Bronchial epithelial cell (primary cell): Measurements from ENCODE around the gene ONECUT1. TPM values are rescaled to one million over a fixed set of nuclear protein-coding genes. Genes with fewer than 3 reads are reported as not detected.

Experiments
- DNase-seq: peaks from one replicate; pipeline ENCODE4 v3.0.0-alpha.2; 2010; ENCODE audit warnings: low read depth
- FAIRE-seq: peaks from 2 replicates; lab custom pipeline; 2011; peaks lifted over from hg19 to GRCh38; lab: Jason Lieb, UNC
- H3K27me3 ChIP-seq: 2 replicates; pipeline ENCODE4 v1.5.1; 2011; ENCODE audit warnings: low read length; ENCODE audit not compliant: control insufficient read depth, insufficient read depth
- H3K36me3 ChIP-seq: 2 replicates; pipeline ENCODE4 v1.5.1; 2011; ENCODE audit warnings: low read length; ENCODE audit not compliant: control insufficient read depth, insufficient read depth
- H3K4me3 ChIP-seq: 2 replicates; pipeline ENCODE4 v1.5.1; 2011; ENCODE audit warnings: mild to moderate bottlenecking, low read depth, low read length, control low read depth
- total RNA-seq: library from RNA; depleted of rRNA; stranded (reverse); fragments of >200 nt; gene quantifications from 2 replicates; pipeline ENCODE4 v1.2.1, GENCODE V29; 2014
- TF ChIP-seq, protein P1 (sequence below): IDR thresholded peaks from 2 replicates; pipeline ENCODE4 v1.5.1; 2011; ENCODE audit warnings: mild to moderate bottlenecking, moderate library complexity, low read length, control low read depth, inconsistent platforms; ENCODE audit not compliant: insufficient read depth, severe bottlenecking

The ONECUT1 gene
- total RNA-seq, 1 donor from 2014 or later, result not detected

GRCh38 chr15:52778457-52778856 is 11.7 kb downstream of the ONECUT1 start:
- DNase-seq, result no peak
- Histone ChIP-seq H3K27me3 (peaks cover 25% of the 10 kb centered on the region), H3K4me3 (no peak overlapping the region), H3K36me3 (no peaks in the 10 kb centered on the region)
- TF ChIP-seq, protein P1, sequence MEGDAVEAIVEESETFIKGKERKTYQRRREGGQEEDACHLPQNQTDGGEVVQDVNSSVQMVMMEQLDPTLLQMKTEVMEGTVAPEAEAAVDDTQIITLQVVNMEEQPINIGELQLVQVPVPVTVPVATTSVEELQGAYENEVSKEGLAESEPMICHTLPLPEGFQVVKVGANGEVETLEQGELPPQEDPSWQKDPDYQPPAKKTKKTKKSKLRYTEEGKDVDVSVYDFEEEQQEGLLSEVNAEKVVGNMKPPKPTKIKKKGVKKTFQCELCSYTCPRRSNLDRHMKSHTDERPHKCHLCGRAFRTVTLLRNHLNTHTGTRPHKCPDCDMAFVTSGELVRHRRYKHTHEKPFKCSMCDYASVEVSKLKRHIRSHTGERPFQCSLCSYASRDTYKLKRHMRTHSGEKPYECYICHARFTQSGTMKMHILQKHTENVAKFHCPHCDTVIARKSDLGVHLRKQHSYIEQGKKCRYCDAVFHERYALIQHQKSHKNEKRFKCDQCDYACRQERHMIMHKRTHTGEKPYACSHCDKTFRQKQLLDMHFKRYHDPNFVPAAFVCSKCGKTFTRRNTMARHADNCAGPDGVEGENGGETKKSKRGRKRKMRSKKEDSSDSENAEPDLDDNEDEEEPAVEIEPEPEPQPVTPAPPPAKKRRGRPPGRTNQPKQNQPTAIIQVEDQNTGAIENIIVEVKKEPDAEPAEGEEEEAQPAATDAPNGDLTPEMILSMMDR, result no peak
- no peak for FAIRE-seq

- H3K36me3 ChIP-seq, result no peaks in the 10 kb centered on the region
- TF ChIP-seq, protein P1, result no peak
- DNase-seq (peak; percentile 75), FAIRE-seq (no peak)
- H3K4me3 ChIP-seq, result no peak overlapping the region
- H3K27me3 ChIP-seq, result peaks cover 5% of the 10 kb centered on the region
These were observed 17.4 kb downstream of the ONECUT1 start for GRCh38 chr15:52772766-52773165.

GRCh38 chr15:52765785-52766184 is 24.4 kb downstream of the ONECUT1 start:
- H3K27me3 ChIP-seq, result peaks cover 1% of the 10 kb centered on the region
- DNase-seq, result no peak
- H3K4me3 ChIP-seq, result no peak overlapping the region
- no peaks in the 10 kb centered on the region for H3K36me3 ChIP-seq
- no peak for FAIRE-seq
- TF ChIP-seq, protein P1, result peak; percentile 19

- FAIRE-seq (no peak), DNase-seq (no peak)
- no peaks in the 10 kb centered on the region for H3K36me3 ChIP-seq
- peaks cover 1% of the 10 kb centered on the region for H3K27me3 ChIP-seq
- H3K4me3 ChIP-seq, result no peak overlapping the region
- TF ChIP-seq, protein P1, result no peak
These were observed 25.4 kb downstream of the ONECUT1 start for GRCh38 chr15:52764731-52765130.

- no peak for DNase-seq
- Histone ChIP-seq H3K4me3 (no peak overlapping the region), H3K36me3 (no peaks in the 10 kb centered on the region), H3K27me3 (no peaks in the 10 kb centered on the region)
- TF ChIP-seq, protein P1, result no peak
- no peak for FAIRE-seq
These were observed 27.5 kb downstream of the ONECUT1 start for GRCh38 chr15:52762621-52763020.

DNA sequence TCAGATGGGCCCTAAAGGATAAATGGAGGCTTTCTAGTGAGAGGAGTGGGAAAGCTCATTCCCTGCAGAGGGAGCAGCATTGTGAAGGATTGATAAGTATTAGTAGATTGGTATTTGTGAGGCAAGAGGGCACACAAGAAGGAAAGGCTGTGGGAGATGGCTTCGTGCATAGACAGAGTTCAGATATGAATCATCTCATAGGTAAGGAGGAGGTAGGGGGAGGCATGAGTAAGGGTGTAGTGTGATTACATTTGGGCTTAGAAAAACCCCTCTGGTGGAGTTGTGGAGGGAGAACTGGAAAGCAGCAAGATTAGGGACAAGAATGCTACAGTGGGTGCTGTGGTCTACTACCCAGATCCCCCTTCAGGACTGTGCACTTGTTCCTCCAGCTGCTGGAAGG is 29.6 kb downstream of the ONECUT1 start:
- no peaks in the 10 kb centered on the region for H3K27me3 ChIP-seq
- FAIRE-seq (peak; percentile 7), DNase-seq (peak; percentile 30)
- TF ChIP-seq, protein P1, result no peak
- H3K4me3 ChIP-seq, result no peak overlapping the region
- H3K36me3 ChIP-seq, result no peaks in the 10 kb centered on the region
